ENCODE results near the gene PNCK. TPM values are rescaled to one million over a fixed set of nuclear protein-coding genes. Genes with fewer than 3 reads are reported as not detected.
"Not testable (repeated sequence)": the region's sequence is repeated elsewhere in the genome, so short reads cannot be mapped to it uniquely, and the experiment has no call there.

Gene PNCK
- total and polyA plus RNA-seq, 2 experiments from 2014 or later, result 3.5 to 11.9 TPM

DNA sequence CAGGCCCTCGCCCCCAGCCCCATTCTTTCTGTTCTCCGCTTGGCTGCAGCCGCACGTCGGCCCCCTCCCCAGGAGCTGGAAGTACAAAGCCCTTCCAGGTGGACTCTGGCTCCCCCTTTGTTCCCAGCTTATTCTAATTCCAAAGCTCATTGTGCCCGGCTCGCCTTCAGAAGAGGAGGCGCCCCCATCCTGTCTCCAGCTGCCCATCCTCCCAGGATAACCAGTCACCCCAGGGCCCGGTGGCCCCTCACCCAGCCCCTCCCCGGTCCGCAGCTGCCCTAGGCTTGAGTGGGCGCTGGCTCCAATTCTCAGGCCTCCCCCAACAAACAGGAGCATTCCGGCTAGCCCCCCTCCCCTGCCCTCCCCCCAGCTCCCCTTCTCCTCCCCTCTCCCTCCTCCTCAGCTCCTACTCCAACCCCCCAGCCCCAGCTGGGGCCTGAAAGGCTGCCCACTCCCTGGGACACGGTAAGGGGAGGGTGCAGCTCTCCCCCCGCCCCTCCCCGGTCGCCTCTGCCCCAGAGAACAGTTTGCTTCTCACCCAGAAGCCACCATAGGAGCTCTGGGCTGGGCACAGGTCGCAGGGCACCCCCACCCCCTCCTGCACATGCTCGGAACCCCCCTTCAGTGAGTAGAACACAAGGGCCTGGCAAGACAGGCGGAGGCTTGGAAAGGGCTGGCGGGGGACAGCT is 11.0 kb upstream of the PNCK start:
- Mint-ChIP-seq H3K27me3 (ENCODE audit: insufficient read depth, low read depth, poor library complexity) (peaks cover 7% of the 10 kb centered on the region), H3K9me3 (peaks cover 17% of the 10 kb centered on the region), H3K4me1 (peaks cover 16% of the 10 kb centered on the region), H3K27ac (no peak overlapping the region), H3K4me3 (no peak overlapping the region), H3K36me3 (ENCODE audit: low read depth) (peaks cover 13% of the 10 kb centered on the region; the same call in 2 of the 3 replicates)
- peak overlapping the region; percentile 81; the same call in 1 of the 2 replicates for H3K27ac ChIP-seq (ENCODE audit: low read depth)
- no peak overlapping the region for H2AFZ ChIP-seq
- H3K4me2 ChIP-seq, result peak overlapping the region; percentile 70
- H3K9me2 ChIP-seq (ENCODE audit: insufficient read depth), result no peaks in the 10 kb centered on the region
- no peaks in the 10 kb centered on the region for H3K36me3 ChIP-seq (ENCODE audit: insufficient read depth)
- TF ChIP-seq POLR2AphosphoS5 (IDR thresholded peaks at IDR 0.05; ENCODE audit: low read depth) (0 out of 2 replicates have a peak, but pooled peaks have one; percentile 29), JUNB (IDR thresholded peaks at IDR 0.05; ENCODE audit: unreplicated experiment) (no peak)
- ATAC-seq (peak; percentile 57), DNase-seq (ENCODE audit: low spot score) (peak; percentile 80)
- H3K27me3 ChIP-seq (ENCODE audit: insufficient read depth), result no peaks in the 10 kb centered on the region
- H3K79me2 ChIP-seq (replicated peaks; ENCODE audit: insufficient read depth), result no peaks in the 10 kb centered on the region
- peaks cover 3% of the 10 kb centered on the region; the same call in 1 of the 2 replicates for H3K4me1 ChIP-seq (ENCODE audit: insufficient read depth)
- peak overlapping the region; percentile 40; the same call in 1 of the 2 replicates for H3K4me3 ChIP-seq
- no peaks in the 10 kb centered on the region for H4K20me1 ChIP-seq (replicated peaks; ENCODE audit: insufficient read depth)
- no peaks in the 10 kb centered on the region for H3F3A ChIP-seq (replicated peaks; ENCODE audit: low read depth)

- not testable (repeated sequence) for H4K20me1 ChIP-seq (replicated peaks; ENCODE audit: insufficient read depth); H3K79me2 ChIP-seq (replicated peaks; ENCODE audit: insufficient read depth); H3K27ac Mint-ChIP-seq; DNase-seq (ENCODE audit: low spot score); H3K4me2 ChIP-seq; H3K27me3 Mint-ChIP-seq (ENCODE audit: insufficient read depth, low read depth, poor library complexity); ATAC-seq; H3K36me3 ChIP-seq (ENCODE audit: insufficient read depth); H3F3A ChIP-seq (replicated peaks; ENCODE audit: low read depth); H2AFZ ChIP-seq; H3K27me3 ChIP-seq (ENCODE audit: insufficient read depth); H3K4me1 ChIP-seq (ENCODE audit: insufficient read depth); H3K4me3 Mint-ChIP-seq; H3K4me3 ChIP-seq; H3K27ac ChIP-seq (ENCODE audit: low read depth); H3K9me2 ChIP-seq (ENCODE audit: insufficient read depth)
- peaks cover 17% of the 10 kb centered on the region for H3K9me3 Mint-ChIP-seq
- peaks cover 13% of the 10 kb centered on the region; the same call in 2 of the 3 replicates for H3K36me3 Mint-ChIP-seq (ENCODE audit: low read depth)
- H3K4me1 Mint-ChIP-seq, result peaks cover 16% of the 10 kb centered on the region
These were observed 9.9 kb upstream of the PNCK start for GRCh38 chrX:153683486-153683885.

GRCh38 chrX:153681175-153681574 is 7.6 kb upstream of the PNCK start:
- Histone ChIP-seq H3K4me1 (ENCODE audit: insufficient read depth) (peaks cover 3% of the 10 kb centered on the region; the same call in 1 of the 2 replicates), H4K20me1 (replicated peaks; ENCODE audit: insufficient read depth) (no peaks in the 10 kb centered on the region), H3K27ac (ENCODE audit: low read depth) (no peak overlapping the region), H3K4me3 (no peak overlapping the region), H3K79me2 (replicated peaks; ENCODE audit: insufficient read depth) (no peaks in the 10 kb centered on the region), H3K9me2 (ENCODE audit: insufficient read depth) (no peaks in the 10 kb centered on the region), H3F3A (replicated peaks; ENCODE audit: low read depth) (no peaks in the 10 kb centered on the region), H3K27me3 (ENCODE audit: insufficient read depth) (no peaks in the 10 kb centered on the region), H3K4me2 (no peak overlapping the region), H3K36me3 (ENCODE audit: insufficient read depth) (no peaks in the 10 kb centered on the region), H2AFZ (no peak overlapping the region)
- DNase-seq (ENCODE audit: low spot score) (no peak), ATAC-seq (no peak)
- Mint-ChIP-seq H3K4me1 (peaks cover 10% of the 10 kb centered on the region), H3K27me3 (ENCODE audit: insufficient read depth, low read depth, poor library complexity) (peaks cover 5% of the 10 kb centered on the region), H3K36me3 (ENCODE audit: low read depth) (peaks cover 13% of the 10 kb centered on the region; the same call in 2 of the 3 replicates), H3K9me3 (peaks cover 17% of the 10 kb centered on the region), H3K27ac (no peak overlapping the region), H3K4me3 (no peak overlapping the region)
- TF ChIP-seq EZH2 (IDR thresholded peaks at IDR 0.05; ENCODE audit: low read depth, unreplicated experiment), result no peak
- TF ChIP-seq, protein P1, sequence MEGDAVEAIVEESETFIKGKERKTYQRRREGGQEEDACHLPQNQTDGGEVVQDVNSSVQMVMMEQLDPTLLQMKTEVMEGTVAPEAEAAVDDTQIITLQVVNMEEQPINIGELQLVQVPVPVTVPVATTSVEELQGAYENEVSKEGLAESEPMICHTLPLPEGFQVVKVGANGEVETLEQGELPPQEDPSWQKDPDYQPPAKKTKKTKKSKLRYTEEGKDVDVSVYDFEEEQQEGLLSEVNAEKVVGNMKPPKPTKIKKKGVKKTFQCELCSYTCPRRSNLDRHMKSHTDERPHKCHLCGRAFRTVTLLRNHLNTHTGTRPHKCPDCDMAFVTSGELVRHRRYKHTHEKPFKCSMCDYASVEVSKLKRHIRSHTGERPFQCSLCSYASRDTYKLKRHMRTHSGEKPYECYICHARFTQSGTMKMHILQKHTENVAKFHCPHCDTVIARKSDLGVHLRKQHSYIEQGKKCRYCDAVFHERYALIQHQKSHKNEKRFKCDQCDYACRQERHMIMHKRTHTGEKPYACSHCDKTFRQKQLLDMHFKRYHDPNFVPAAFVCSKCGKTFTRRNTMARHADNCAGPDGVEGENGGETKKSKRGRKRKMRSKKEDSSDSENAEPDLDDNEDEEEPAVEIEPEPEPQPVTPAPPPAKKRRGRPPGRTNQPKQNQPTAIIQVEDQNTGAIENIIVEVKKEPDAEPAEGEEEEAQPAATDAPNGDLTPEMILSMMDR (conservative IDR thresholded peaks at IDR 0.05; ENCODE audit: low read depth in 2 of 2), result peak; percentile 15 to 30; a peak in 2 of 4 replicates

Measured in GM23338 (cell line).